H1 (cell line): ENCODE results near the gene SLC1A1. TPM values are rescaled to one million over a fixed set of nuclear protein-coding genes. Genes with fewer than 3 reads are reported as not detected.

ENCODE experiments used
- CTCF ChIA-PET: fragments of 300-600 bp; sonication (Branson Sonifier 250); formaldehyde crosslinking; loops from one replicate; lab custom pipeline; 2021; ENCODE audit not compliant: partially characterized antibody; lab: Charles Lee
- POLR2A ChIA-PET: fragments of 300-600 bp; sonication (Branson Sonifier 250); formaldehyde crosslinking; loops from one replicate; lab custom pipeline; 2021; ENCODE audit warnings: inconsistent platforms; ENCODE audit not compliant: partially characterized antibody; lab: Charles Lee
- DNase-seq, 2 experiments: peaks; one replicate each; pipeline versions ENCODE4 v3.0.0 to v3.0.0-alpha.2; 2010 to 2022; ENCODE audit warnings: low spot score in 2 of 2, low read depth in 1 of 2, mixed read lengths in 1 of 2
- FAIRE-seq: peaks from 2 replicates; lab custom pipeline; 2011; peaks lifted over from hg19 to GRCh38; lab: Jason Lieb, UNC
- H2AFZ ChIP-seq: 2 replicates; pipeline ENCODE4 v1.8.1; 2012; ENCODE audit warnings: low read length, inconsistent platforms
- H2AK5ac ChIP-seq: 2 replicates; pipeline ENCODE4 v1.6.1; 2013; ENCODE audit warnings: low read depth, low read length
- H2BK120ac ChIP-seq: replicated peaks from 2 replicates; pipeline ENCODE3; 2013; ENCODE audit warnings: low read depth, low read length, inconsistent platforms
- H2BK12ac ChIP-seq: 2 replicates; pipeline ENCODE4 v1.6.1; 2013; ENCODE audit warnings: low read depth, low read length
- H2BK15ac ChIP-seq: 2 replicates; pipeline ENCODE4 v1.6.1; 2013; ENCODE audit warnings: low read length
- H2BK20ac ChIP-seq: 2 replicates; pipeline ENCODE4 v1.6.1; 2013; ENCODE audit warnings: low read length
- H2BK5ac ChIP-seq: 2 replicates; pipeline ENCODE4 v1.6.1; 2013; ENCODE audit warnings: low read depth, low read length
- H3K14ac ChIP-seq: 2 replicates; pipeline ENCODE4 v1.6.1; 2013; ENCODE audit warnings: inconsistent platforms; ENCODE audit not compliant: insufficient read length
- H3K18ac ChIP-seq: 2 replicates; pipeline ENCODE4 v1.6.1; 2013; ENCODE audit warnings: low read length; ENCODE audit errors: extremely low read depth
- H3K23ac ChIP-seq: 2 replicates; pipeline ENCODE4 v1.6.1; 2013; ENCODE audit warnings: inconsistent platforms; ENCODE audit not compliant: insufficient read length
- H3K23me2 ChIP-seq: 2 replicates; pipeline ENCODE4 v1.6.1; 2013; ENCODE audit warnings: low read depth, low read length
- H3K27ac ChIP-seq: 2 replicates; pipeline ENCODE4 v1.6.1; 2011; ENCODE audit warnings: low read depth, low read length, inconsistent platforms
- H3K27me3 ChIP-seq, 4 experiments: replicated peaks in 1 of 4; 1 replicate in 1 of 4; 2 replicates in 3 of 4; pipeline versions ENCODE4 v1.6.1 to v1.8.1; 2011 to 2013; ENCODE audit warnings: low read length in 3 of 4, mild to moderate bottlenecking in 3 of 4, inconsistent platforms in 2 of 4, mixed read lengths in 2 of 4, moderate library complexity in 1 of 4; ENCODE audit not compliant: control insufficient read depth in 3 of 4, insufficient read depth in 3 of 4; ENCODE audit errors: extremely low read depth in 1 of 4
- H3K36me3 ChIP-seq, 4 experiments: 2 replicates each; pipeline versions ENCODE4 v1.6.1 to v1.8.1; 2011 to 2013; ENCODE audit warnings: mild to moderate bottlenecking in 4 of 4, low read length in 3 of 4, moderate library complexity in 2 of 4, control low read depth in 1 of 4, inconsistent platforms in 1 of 4; ENCODE audit not compliant: insufficient read depth in 4 of 4, control insufficient read depth in 2 of 4
- H3K4ac ChIP-seq: replicated peaks from 2 replicates; pipeline ENCODE3; 2013; ENCODE audit warnings: low read length, low read depth, mixed read lengths, inconsistent platforms; ENCODE audit not compliant: insufficient read length
- H3K4me1 ChIP-seq, 4 experiments: replicated peaks in 1 of 4; 1 replicate in 1 of 4; 2 replicates in 3 of 4; pipeline versions ENCODE4 v1.6.1 to v1.8.1; 2011 to 2013; ENCODE audit warnings: low read length in 3 of 4, inconsistent platforms in 2 of 4, mixed read lengths in 1 of 4; ENCODE audit not compliant: insufficient read depth in 4 of 4, control insufficient read depth in 3 of 4
- H3K4me2 ChIP-seq, 2 experiments: 2 replicates each; pipeline versions ENCODE4 v1.6.1 to v1.8.1; 2011 to 2013; ENCODE audit warnings: low read depth in 2 of 2, low read length in 2 of 2, control low read depth in 1 of 2, inconsistent platforms in 1 of 2, mild to moderate bottlenecking in 1 of 2; ENCODE audit not compliant: insufficient read depth in 1 of 2
- H3K4me3 ChIP-seq, 4 experiments: fragments of 200-600, 300-600 bp in 1 of 4; sonication (generic), shearing (Covaris generic), sonication (Bioruptor Twin) in 1 of 4; 2 replicates each; pipeline versions ENCODE4 v1.5.1 to v1.8.1; 2011 to 2016; ENCODE audit warnings: low read length in 4 of 4, low read depth in 3 of 4, control low read depth in 2 of 4, inconsistent platforms in 2 of 4, mild to moderate bottlenecking in 2 of 4, mixed read lengths in 1 of 4, moderate library complexity in 1 of 4; ENCODE audit not compliant: insufficient read depth in 2 of 4; ENCODE audit errors: extremely low read depth in 1 of 4
- H3K56ac ChIP-seq: replicated peaks from 2 replicates; pipeline ENCODE3; 2013; ENCODE audit warnings: low read depth, mild to moderate bottlenecking, mixed read lengths, low read length, inconsistent platforms; ENCODE audit not compliant: insufficient read length
- H3K79me1 ChIP-seq: 2 replicates; pipeline ENCODE4 v1.6.1; 2013; ENCODE audit warnings: low read depth, low read length, control low read depth
- H3K79me2 ChIP-seq, 2 experiments: 2 replicates each; pipeline versions ENCODE4 v1.6.1 to v1.8.1; 2012 to 2013; ENCODE audit warnings: low read length in 2 of 2, mild to moderate bottlenecking in 2 of 2, inconsistent platforms in 1 of 2; ENCODE audit not compliant: insufficient read depth in 2 of 2, control insufficient read depth in 1 of 2
- H3K9ac ChIP-seq, 4 experiments: replicated peaks in 1 of 4; 1 replicate in 1 of 4; 2 replicates in 3 of 4; pipeline versions ENCODE4 v1.6.1 to v1.8.1; 2011 to 2013; ENCODE audit warnings: low read depth in 3 of 4, low read length in 3 of 4, control low read depth in 2 of 4, mild to moderate bottlenecking in 2 of 4, moderate library complexity in 2 of 4, inconsistent platforms in 1 of 4; ENCODE audit errors: extremely low read depth in 1 of 4
- H3K9me3 ChIP-seq, 2 experiments: 2 replicates each; pipeline versions ENCODE4 v1.6.1 to v1.8.1; 2012 to 2013; ENCODE audit warnings: mild to moderate bottlenecking in 2 of 2, moderate library complexity in 2 of 2, control low read depth in 1 of 2, inconsistent platforms in 1 of 2, low read depth in 1 of 2, low read length in 1 of 2, mixed read lengths in 1 of 2; ENCODE audit not compliant: insufficient read depth in 2 of 2
- H4K20me1 ChIP-seq, 2 experiments: replicated peaks in 1 of 2; 2 replicates each; pipeline versions ENCODE3 to v1.8.1; 2011 to 2013; ENCODE audit warnings: inconsistent platforms in 2 of 2, low read length in 2 of 2, mild to moderate bottlenecking in 1 of 2; ENCODE audit not compliant: insufficient read depth in 2 of 2, control insufficient read depth in 1 of 2
- H4K5ac ChIP-seq: 2 replicates; pipeline ENCODE4 v1.6.1; 2013; ENCODE audit warnings: low read length, low read depth, mixed read lengths, inconsistent platforms; ENCODE audit not compliant: insufficient read length
- H4K8ac ChIP-seq: 2 replicates; pipeline ENCODE4 v1.8.0; 2013; ENCODE audit warnings: mild to moderate bottlenecking, moderate library complexity, low read length, inconsistent platforms; ENCODE audit not compliant: insufficient read depth; ENCODE audit errors: extremely low read depth
- H4K91ac ChIP-seq: replicated peaks from 2 replicates; pipeline ENCODE3; 2013; ENCODE audit warnings: low read length, mixed read lengths, inconsistent platforms; ENCODE audit not compliant: insufficient read length
- BACH1 ChIP-seq: IDR thresholded peaks from 2 replicates; pipeline ENCODE4 v1.6.1; 2012; ENCODE audit warnings: low read length, improper control_type of control experiment
- BCL11A ChIP-seq, 2 experiments: IDR thresholded peaks; one replicate each; pipeline ENCODE4 v1.6.1; 2011; ENCODE audit warnings: low read depth in 2 of 2, low read length in 2 of 2, mild to moderate bottlenecking in 2 of 2
- CBX5 ChIP-seq: fragments of 300-800, 300-1000 bp; sonication (generic); IDR thresholded peaks from 2 replicates; pipeline ENCODE4 v1.7.1; 2016; ENCODE audit warnings: antibody characterized with exemption, low read length, low read depth
- HDAC6 ChIP-seq: IDR thresholded peaks from one replicate; pipeline ENCODE4 v1.7.1; 2012; ENCODE audit warnings: low read depth, mild to moderate bottlenecking, inconsistent platforms, low read length, moderate library complexity
- JUND ChIP-seq: IDR thresholded peaks from 2 replicates; pipeline ENCODE4 v1.6.1; 2011; ENCODE audit warnings: mild to moderate bottlenecking, improper control_type of control experiment, low read length
- NANOG ChIP-seq: IDR thresholded peaks from 2 replicates; pipeline ENCODE4 v1.6.1; 2011; ENCODE audit warnings: low read length, low read depth, mild to moderate bottlenecking, inconsistent platforms; ENCODE audit not compliant: insufficient read depth, poor library complexity, severe bottlenecking
- RFX5 ChIP-seq: IDR thresholded peaks from 2 replicates; pipeline ENCODE4 v1.6.1; 2011; ENCODE audit warnings: low read depth, low read length, improper control_type of control experiment, borderline replicate concordance
- SIRT6 ChIP-seq: IDR thresholded peaks from one replicate; pipeline ENCODE4 v1.7.1; 2012; ENCODE audit warnings: low read length, inconsistent platforms
- TCF12 ChIP-seq: IDR thresholded peaks from 2 replicates; pipeline ENCODE4 v1.6.1; 2011; ENCODE audit warnings: low read depth, mild to moderate bottlenecking, low read length
- YY1 ChIP-seq: IDR thresholded peaks from 2 replicates; pipeline ENCODE4 v1.6.1; 2011; ENCODE audit warnings: low read depth, mild to moderate bottlenecking, low read length
- WGBS, 2 experiments: shearing (Covaris generic) in 1 of 2; methylation state at CpG; one replicate each; pipeline versions ENCODE4 v1.1.6 to v1.1.7; 2013 to 2015; ENCODE audit warnings: low lambda C conversion rate in 2 of 2, mixed read lengths in 2 of 2, inconsistent platforms in 1 of 2, low coverage in 1 of 2, missing lambda C conversion rate in 1 of 2; ENCODE audit not compliant: insufficient replicate concordance in 2 of 2, insufficient coverage in 1 of 2, insufficient read length in 1 of 2; ENCODE audit errors: extremely low coverage in 1 of 2, missing lambda C conversion rate in 1 of 2; 5-methylcytosine and 5-hydroxymethylcytosine counted together
- polyA plus RNA-seq, 7 experiments: library from polyadenylated mRNA; depleted of rRNA in 3 of 7; stranded (reverse) in 5 of 7; unstranded in 2 of 7; fragments of >200 nt in 5 of 7; fragments of 200-250 nt in 2 of 7; gene quantifications; 1 replicate in 5 of 7; 2 replicates in 1 of 7; 4 replicates in 1 of 7; pipeline versions ENCODE4 v1.2.1 to v1.2.3, GENCODE V29; 2011 to 2013; ENCODE audit warnings: missing spikeins in 2 of 7, mixed read lengths in 2 of 7
- total RNA-seq: library from RNA; stranded (reverse); fragmentation: NEBNext Ultra II Directional; extraction: Animal tissue kit (Norgen Biotek cat#: 25700); gene quantifications from 2 replicates; pipeline ENCODE4 v1.2.1, GENCODE V29; 2021
- TF ChIP-seq, protein P1 (sequence below): IDR thresholded peaks from 2 replicates; pipeline ENCODE4 v1.6.1; 2012; ENCODE audit warnings: inconsistent platforms

SLC1A1 gene
- total and polyA plus RNA-seq, 2 of the 8 experiments (the other 6 are each of a cell fraction or from before 2014, with no cell fraction given), result 4.7 to 11.7 TPM

DNA sequence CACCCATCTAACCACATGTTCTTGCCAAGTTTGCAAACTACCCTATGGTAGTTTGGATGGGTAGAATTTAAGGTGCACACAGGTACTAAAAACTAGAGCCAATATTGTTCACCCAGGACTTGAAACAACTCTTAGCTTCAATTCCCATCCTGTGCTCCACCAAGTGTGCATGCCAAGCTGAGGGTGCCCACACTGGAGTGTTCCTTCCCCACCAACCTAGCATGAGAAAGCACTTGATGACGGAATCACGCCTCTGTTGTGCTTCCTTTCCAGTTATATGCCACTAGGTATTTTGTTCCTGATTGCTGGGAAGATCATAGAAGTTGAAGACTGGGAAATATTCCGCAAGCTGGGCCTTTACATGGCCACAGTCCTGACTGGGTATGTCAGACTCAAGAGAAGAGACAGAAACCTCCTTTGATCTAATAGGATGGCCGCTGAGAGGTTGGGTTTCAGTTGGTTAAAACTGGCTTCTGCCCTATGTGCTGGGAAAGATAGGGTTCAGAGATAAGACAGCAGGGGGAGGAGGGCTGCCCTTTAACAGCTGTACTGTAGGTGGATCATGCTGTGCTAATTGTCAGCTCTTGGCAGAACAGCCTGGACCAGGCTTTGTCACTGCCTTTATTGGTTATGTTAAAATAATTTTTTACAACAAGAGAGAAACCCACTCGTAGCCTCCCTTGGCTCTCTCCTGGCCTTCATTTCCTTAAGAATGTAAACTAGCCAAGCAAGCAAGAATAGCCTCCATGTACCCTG lies 83.5 kb downstream of the SLC1A1 start:
- H3K9ac ChIP-seq, result no peak overlapping the region
- no peaks in the 10 kb centered on the region for H3K27me3 ChIP-seq
- H4K8ac ChIP-seq, result no peak overlapping the region
- no peaks in the 10 kb centered on the region; a peak in 2 of 7 replicates for H3K4me1 ChIP-seq
- no peak overlapping the region for H2BK15ac ChIP-seq
- H3K23me2 ChIP-seq, result no peaks in the 10 kb centered on the region
- no peak overlapping the region for H3K56ac ChIP-seq
- no peak overlapping the region for H2AK5ac ChIP-seq
- H4K20me1 ChIP-seq, result peaks cover 0 to 2% of the 10 kb centered on the region in 2 experiments
- H4K5ac ChIP-seq, result no peak overlapping the region
- ChIA-PET POLR2A (interaction anchor here (1.3 kb wide), 2 partner anchors 9 to 22 kb away, joined by 3 read pairs; no protein-coding TSS in a partner anchor), CTCF (interaction anchor here (1.3 to 1.5 kb wide), 5 partner anchors 22 to 144 kb away, joined by 3 to 7 read pairs (median 4); no protein-coding TSS in a partner anchor)
- H2BK5ac ChIP-seq, result no peak overlapping the region
- H3K36me3 ChIP-seq, result no peaks in the 10 kb centered on the region
- H3K23ac ChIP-seq, result no peak overlapping the region
- H3K18ac ChIP-seq, result no peak overlapping the region
- no peak overlapping the region for H3K14ac ChIP-seq
- no peak overlapping the region for H2BK120ac ChIP-seq
- H3K79me1 ChIP-seq, result no peaks in the 10 kb centered on the region
- DNase-seq, result no peak
- no peak overlapping the region for H2BK12ac ChIP-seq
- H2AFZ ChIP-seq, result no peak overlapping the region
- no peaks in the 10 kb centered on the region for H3K9me3 ChIP-seq
- H4K91ac ChIP-seq, result no peak overlapping the region
- H3K79me2 ChIP-seq, result no peaks in the 10 kb centered on the region
- H3K4ac ChIP-seq, result no peak overlapping the region
- no peak overlapping the region for H3K27ac ChIP-seq
- H3K4me2 ChIP-seq, result no peak overlapping the region
- no peak overlapping the region for H3K4me3 ChIP-seq
- no peak for FAIRE-seq
- WGBS, 2 experiments, result 82% methylated on average over 5 of the region's 5 CpGs; no CpG with 5 or more reads in 1 of the 2 experiments
- H2BK20ac ChIP-seq, result no peak overlapping the region
- TF ChIP-seq BACH1 (no peak), BCL11A (IDR thresholded peaks at IDR 0.05; ENCODE audit: low read depth in 2 of 2, low read length in 2 of 2) (no peak), SIRT6 (no peak), JUND (no peak), HDAC6 (no peak), NANOG (no peak), RFX5 (no peak), TCF12 (no peak), CBX5 (no peak), YY1 (no peak)
- TF ChIP-seq, protein P1, sequence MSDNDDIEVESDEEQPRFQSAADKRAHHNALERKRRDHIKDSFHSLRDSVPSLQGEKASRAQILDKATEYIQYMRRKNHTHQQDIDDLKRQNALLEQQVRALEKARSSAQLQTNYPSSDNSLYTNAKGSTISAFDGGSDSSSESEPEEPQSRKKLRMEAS, result no peak
